ENCODE results near the gene CFAP92.

DNA sequence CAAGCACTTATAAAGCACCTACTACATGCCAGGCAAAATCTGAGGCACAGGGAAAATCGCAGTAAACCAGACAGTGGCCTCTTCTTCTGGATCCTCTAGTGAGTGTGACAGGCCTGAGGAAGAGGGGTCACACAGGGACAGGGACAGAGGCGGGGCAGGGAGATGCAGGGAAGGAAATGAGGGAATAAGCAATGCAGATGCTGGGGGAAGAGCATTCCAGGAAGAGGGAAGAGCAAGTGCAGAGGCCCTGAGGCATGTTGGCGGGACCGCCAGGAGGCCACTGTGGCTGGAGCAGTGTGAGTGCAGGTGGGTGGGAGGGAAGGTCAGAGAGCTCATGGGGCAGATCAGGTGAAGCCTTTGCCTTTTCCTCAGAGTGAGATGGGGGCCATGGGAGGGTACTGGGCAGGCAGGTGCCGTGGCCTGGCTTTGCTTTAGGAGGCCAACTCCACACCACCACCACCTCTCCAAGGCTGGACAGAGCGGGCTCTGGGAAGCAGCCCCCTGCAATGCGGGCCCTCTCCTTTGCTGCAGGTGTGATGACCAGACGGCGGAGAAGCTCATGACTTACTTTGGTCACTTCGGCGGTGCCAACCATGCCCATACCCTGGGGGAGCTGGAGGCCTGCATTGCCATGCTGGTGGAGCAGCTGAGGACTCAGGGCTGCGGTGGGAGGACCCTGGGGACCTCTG is 39.9 kb upstream of the CFAP92 start:
- TF ChIP-seq, protein P1, sequence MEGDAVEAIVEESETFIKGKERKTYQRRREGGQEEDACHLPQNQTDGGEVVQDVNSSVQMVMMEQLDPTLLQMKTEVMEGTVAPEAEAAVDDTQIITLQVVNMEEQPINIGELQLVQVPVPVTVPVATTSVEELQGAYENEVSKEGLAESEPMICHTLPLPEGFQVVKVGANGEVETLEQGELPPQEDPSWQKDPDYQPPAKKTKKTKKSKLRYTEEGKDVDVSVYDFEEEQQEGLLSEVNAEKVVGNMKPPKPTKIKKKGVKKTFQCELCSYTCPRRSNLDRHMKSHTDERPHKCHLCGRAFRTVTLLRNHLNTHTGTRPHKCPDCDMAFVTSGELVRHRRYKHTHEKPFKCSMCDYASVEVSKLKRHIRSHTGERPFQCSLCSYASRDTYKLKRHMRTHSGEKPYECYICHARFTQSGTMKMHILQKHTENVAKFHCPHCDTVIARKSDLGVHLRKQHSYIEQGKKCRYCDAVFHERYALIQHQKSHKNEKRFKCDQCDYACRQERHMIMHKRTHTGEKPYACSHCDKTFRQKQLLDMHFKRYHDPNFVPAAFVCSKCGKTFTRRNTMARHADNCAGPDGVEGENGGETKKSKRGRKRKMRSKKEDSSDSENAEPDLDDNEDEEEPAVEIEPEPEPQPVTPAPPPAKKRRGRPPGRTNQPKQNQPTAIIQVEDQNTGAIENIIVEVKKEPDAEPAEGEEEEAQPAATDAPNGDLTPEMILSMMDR (conservative IDR thresholded peaks at IDR 0.05; ENCODE audit: low read depth, low read length), result no peak
- no peak for TF ChIP-seq EZH2 (IDR thresholded peaks at IDR 0.05; ENCODE audit: low read length, unreplicated experiment)
